Common myeloid progenitor, CD34-positive (primary cell): ENCODE results near the gene INSM2.

Experiments used
- CTCF ChIA-PET: fragments of 350-600 bp; sonication (Branson Sonifier 250); formaldehyde crosslinking; loops from one replicate; lab custom pipeline; 2021; ENCODE audit warnings: antibody characterized with exemption; lab: Charles Lee
- POLR2A ChIA-PET: fragments of 350-600 bp; sonication (Branson Sonifier 250); formaldehyde crosslinking; loops from one replicate; lab custom pipeline; 2021; ENCODE audit warnings: antibody characterized with exemption; lab: Charles Lee
- DNase-seq, 3 donors: peaks; one replicate each; pipeline versions ENCODE4 v3.0.0 to v3.0.0-alpha.2; 2013
- H3K27ac ChIP-seq, 2 experiments: 1 replicate in 1 of 2; 2 replicates in 1 of 2; pipeline ENCODE4 v1.7.0; 2013; ENCODE audit warnings: inconsistent platforms in 2 of 2, low read length in 2 of 2, mild to moderate bottlenecking in 2 of 2, low read depth in 1 of 2, moderate library complexity in 1 of 2; ENCODE audit not compliant: severe bottlenecking in 2 of 2, insufficient read depth in 1 of 2, poor library complexity in 1 of 2
- H3K27me3 ChIP-seq, 5 experiments: replicated peaks in 2 of 5; 1 replicate in 3 of 5; 2 replicates in 2 of 5; pipeline versions ENCODE4 v1.6.1 to v1.7.0; 2013; ENCODE audit warnings: low read length in 4 of 5, mild to moderate bottlenecking in 2 of 5, moderate library complexity in 2 of 5, inconsistent platforms in 1 of 5; ENCODE audit not compliant: insufficient read depth in 5 of 5, control insufficient read depth in 4 of 5
- H3K36me3 ChIP-seq, 4 experiments: 1 replicate in 2 of 4; 2 replicates in 2 of 4; pipeline versions ENCODE4 v1.6.1 to v1.7.0; 2013; ENCODE audit warnings: low read length in 3 of 4, control low read depth in 1 of 4, mild to moderate bottlenecking in 1 of 4; ENCODE audit not compliant: control insufficient read depth in 4 of 4, insufficient read depth in 4 of 4
- H3K4me1 ChIP-seq, 4 experiments: 1 replicate in 3 of 4; 2 replicates in 1 of 4; pipeline versions ENCODE4 v1.6.1 to v1.7.1; 2013; ENCODE audit warnings: low read length in 3 of 4, mild to moderate bottlenecking in 3 of 4, control low read depth in 1 of 4, inconsistent platforms in 1 of 4, moderate library complexity in 1 of 4; ENCODE audit not compliant: control insufficient read depth in 4 of 4, insufficient read depth in 4 of 4; ENCODE audit errors: control extremely low read depth in 1 of 4
- H3K4me3 ChIP-seq, 7 experiments: 1 replicate in 4 of 7; 2 replicates in 3 of 7; pipeline versions ENCODE4 v1.5.1 to v1.7.0; 2013; ENCODE audit warnings: mild to moderate bottlenecking in 7 of 7, low read length in 6 of 7, moderate library complexity in 6 of 7, inconsistent platforms in 2 of 7, low read depth in 2 of 7, control low read depth in 1 of 7; ENCODE audit not compliant: insufficient read depth in 4 of 7, control insufficient read depth in 1 of 7; ENCODE audit errors: extremely low read depth in 1 of 7
- H3K9me3 ChIP-seq, 5 experiments: 1 replicate in 4 of 5; 2 replicates in 1 of 5; pipeline versions ENCODE4 v1.6.1 to v1.7.1; 2013; ENCODE audit warnings: low read length in 4 of 5, mild to moderate bottlenecking in 2 of 5, inconsistent platforms in 1 of 5, low read depth in 1 of 5, moderate library complexity in 1 of 5; ENCODE audit not compliant: control insufficient read depth in 4 of 5, insufficient read depth in 2 of 5; ENCODE audit errors: control extremely low read depth in 1 of 5
- WGBS: methylation state at CpG from one replicate; pipeline ENCODE4 v1.1.5; 2013; ENCODE audit not compliant: insufficient coverage; 5-methylcytosine and 5-hydroxymethylcytosine counted together

Gene INSM2

GRCh38 chr14:35565871-35566464 is 32.0 kb downstream of the INSM2 start:
- Histone ChIP-seq H3K4me3 (no peak overlapping the region), H3K27me3 (no peaks in the 10 kb centered on the region), H3K9me3 (no peaks in the 10 kb centered on the region), H3K36me3 (peaks cover 0 to 2% (median 0%) of the 10 kb centered on the region in 4 experiments), H3K27ac (no peak overlapping the region), H3K4me1 (no peaks in the 10 kb centered on the region)
- WGBS, result 90% methylated on average over 3 of the region's 4 CpGs
- ChIA-PET CTCF (no interaction called here), POLR2A (no interaction called here)
- no peak for DNase-seq

GRCh38 chr14:35571598-35571997 is 37.6 kb downstream of the INSM2 start:
- Histone ChIP-seq H3K27me3 (no peaks in the 10 kb centered on the region), H3K27ac (no peak overlapping the region), H3K9me3 (peaks cover 0 to 2% (median 0%) of the 10 kb centered on the region in 5 experiments), H3K36me3 (no peaks in the 10 kb centered on the region), H3K4me1 (no peaks in the 10 kb centered on the region), H3K4me3 (no peak overlapping the region)
- no peak for DNase-seq
- ChIA-PET POLR2A (interaction anchor here (0.6 kb wide), 1 partner anchor 107 kb away, joined by 3 read pairs; no protein-coding TSS in a partner anchor), CTCF (no interaction called here)
- 100% methylated on average over 1 of the region's 8 CpGs for WGBS

GRCh38 chr14:35573911-35574310 is 39.9 kb downstream of the INSM2 start:
- WGBS, result no CpG with 5 or more reads among the region's 2 CpGs
- no peak for DNase-seq
- H3K9me3 ChIP-seq, result peaks cover 0 to 2% (median 0%) of the 10 kb centered on the region in 5 experiments
- H3K27ac ChIP-seq, result no peak overlapping the region
- no peaks in the 10 kb centered on the region for H3K27me3 ChIP-seq
- H3K36me3 ChIP-seq, result peaks cover 0 to under 1% (median 0%) of the 10 kb centered on the region in 4 experiments
- no peak overlapping the region for H3K4me3 ChIP-seq
- ChIA-PET POLR2A (no interaction called here), CTCF (interaction anchor here (1.8 kb wide), 1 partner anchor 12 kb away, joined by 4 read pairs; no protein-coding TSS in a partner anchor)
- H3K4me1 ChIP-seq, result no peaks in the 10 kb centered on the region

GRCh38 chr14:35576260-35576659 is 42.3 kb downstream of the INSM2 start:
- H3K4me3 ChIP-seq, result no peak overlapping the region
- H3K27ac ChIP-seq, result no peak overlapping the region
- CTCF ChIA-PET, result interaction anchor here (1.7 kb wide), 1 partner anchor 18 kb away, joined by 3 read pairs; no protein-coding TSS in a partner anchor
- no peaks in the 10 kb centered on the region for H3K4me1 ChIP-seq
- H3K27me3 ChIP-seq, result no peaks in the 10 kb centered on the region
- DNase-seq, result no peak
- H3K9me3 ChIP-seq, result peaks cover 0 to 2% (median 0%) of the 10 kb centered on the region in 5 experiments
- POLR2A ChIA-PET, result no interaction called here
- peaks cover 0 to 2% (median 0%) of the 10 kb centered on the region in 4 experiments for H3K36me3 ChIP-seq

- DNase-seq, result no peak
- Histone ChIP-seq H3K9me3 (peaks cover 0 to 2% (median 0%) of the 10 kb centered on the region in 5 experiments), H3K4me3 (no peak overlapping the region), H3K36me3 (peaks cover 0 to 2% (median 0%) of the 10 kb centered on the region in 4 experiments), H3K27me3 (no peaks in the 10 kb centered on the region), H3K27ac (no peak overlapping the region), H3K4me1 (no peaks in the 10 kb centered on the region)
- POLR2A ChIA-PET, result no interaction called here
- 100% methylated on average over 1 of the region's 1 CpG for WGBS
- CTCF ChIA-PET, result interaction anchor here (1.7 kb wide), 1 partner anchor 17 kb away, joined by 3 read pairs; no protein-coding TSS in a partner anchor
These were observed 42.9 kb downstream of the INSM2 start for GRCh38 chr14:35576856-35577255.

GRCh38 chr14:35578135-35578534 is 44.2 kb downstream of the INSM2 start:
- Histone ChIP-seq H3K27me3 (no peaks in the 10 kb centered on the region), H3K4me3 (no peak overlapping the region), H3K36me3 (peaks cover 0 to 9% (median 3%) of the 10 kb centered on the region in 4 experiments), H3K27ac (no peak overlapping the region), H3K4me1 (no peaks in the 10 kb centered on the region), H3K9me3 (peaks cover 0 to 5% (median 0%) of the 10 kb centered on the region in 5 experiments)
- DNase-seq, result no peak
- CTCF ChIA-PET, result no interaction called here
- WGBS, result no CpG with 5 or more reads among the region's 2 CpGs
- POLR2A ChIA-PET, result no interaction called here

GRCh38 chr14:35578639-35579038 is 44.7 kb downstream of the INSM2 start:
- DNase-seq, result no peak
- H3K36me3 ChIP-seq, result peaks cover 0 to 13% (median 3%) of the 10 kb centered on the region in 4 experiments
- no peak overlapping the region for H3K4me3 ChIP-seq
- CTCF ChIA-PET, result no interaction called here
- POLR2A ChIA-PET, result no interaction called here
- no peaks in the 10 kb centered on the region for H3K27me3 ChIP-seq
- H3K9me3 ChIP-seq, result peaks cover 0 to 9% (median 0%) of the 10 kb centered on the region in 5 experiments
- H3K4me1 ChIP-seq, result no peaks in the 10 kb centered on the region
- H3K27ac ChIP-seq, result no peak overlapping the region
